GM21529 (cell line): ENCODE results near the gene DIRAS1.
"Not testable (repeated sequence)": the region's sequence is repeated elsewhere in the genome, so short reads cannot be mapped to it uniquely, and the experiment has no call there.

Experiments
- ATAC-seq: cut with Tn5 transposase; IDR thresholded peaks from one replicate; pipeline ENCODE4 v1.9.1; 2021; ENCODE audit not compliant: unreplicated experiment

The DIRAS1 gene

DNA sequence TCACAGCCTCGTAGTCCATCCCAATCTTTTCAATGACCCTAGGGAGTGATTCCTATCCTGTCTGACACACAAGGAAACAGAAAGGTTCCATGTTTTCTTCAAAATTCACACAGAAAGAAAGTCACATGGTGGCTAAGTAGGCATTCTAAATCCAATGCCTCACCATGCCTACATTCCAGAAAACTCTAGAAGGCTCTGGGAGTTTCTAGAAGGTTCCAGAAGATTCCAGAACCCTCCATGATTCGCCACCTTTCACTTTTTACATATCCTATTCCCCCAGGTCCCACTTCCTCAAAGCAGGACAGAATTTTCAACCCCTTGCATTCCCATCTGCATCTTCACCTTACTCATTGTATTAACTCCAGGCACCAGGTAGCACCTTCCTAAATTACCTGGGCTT is 41.7 kb downstream of the DIRAS1 start:
- ATAC-seq, result no peak

DNA sequence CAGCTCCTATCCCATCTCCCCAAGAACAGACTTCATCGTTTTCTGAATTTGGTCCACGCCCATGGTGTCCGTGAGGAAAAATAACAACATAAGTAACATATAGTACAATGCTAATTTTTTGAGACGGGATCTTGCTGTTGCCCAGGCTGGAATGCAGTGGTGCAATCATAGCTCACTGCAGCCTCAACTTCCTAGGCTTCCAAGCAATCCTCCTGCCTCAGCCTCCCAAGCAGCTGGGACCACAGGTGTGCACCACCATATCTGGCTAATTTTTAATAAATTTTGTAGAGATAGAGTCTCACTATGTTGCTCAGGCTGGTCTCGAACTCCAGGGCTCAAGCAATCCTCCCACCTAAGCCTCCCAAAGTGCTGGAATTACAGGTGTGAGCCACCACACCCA is 42.2 kb downstream of the DIRAS1 start:
- not testable (repeated sequence) for ATAC-seq

DNA sequence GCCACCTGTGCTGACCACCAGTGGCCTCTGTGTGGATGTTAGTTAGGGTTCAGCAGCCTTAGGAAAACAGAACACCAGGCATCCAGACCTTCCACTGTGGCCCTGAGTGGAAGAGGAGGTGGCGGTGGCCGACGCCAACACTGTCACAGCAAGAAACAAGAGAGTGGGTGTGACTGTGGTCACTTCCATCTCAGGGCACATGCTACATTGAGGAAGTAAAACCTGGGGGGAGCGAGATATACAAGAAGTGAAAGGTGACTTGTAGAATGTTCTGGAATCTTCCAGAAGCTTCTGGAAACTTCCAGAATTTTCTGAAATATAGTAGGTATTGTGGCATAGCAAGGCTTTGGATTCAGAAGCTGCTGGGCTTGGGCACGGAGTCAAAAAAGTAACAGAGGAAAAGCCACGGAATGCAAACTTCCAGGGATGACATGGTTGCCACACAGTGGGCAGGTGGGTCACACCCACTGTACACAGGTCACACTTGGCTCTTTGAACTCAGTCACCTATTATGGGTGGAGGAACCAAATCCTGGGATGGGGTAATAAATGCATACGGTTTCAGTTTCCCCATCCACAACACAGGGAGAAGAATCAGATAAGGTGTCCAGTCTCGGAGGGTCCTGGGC is 43.0 kb downstream of the DIRAS1 start:
- no peak for ATAC-seq

DNA sequence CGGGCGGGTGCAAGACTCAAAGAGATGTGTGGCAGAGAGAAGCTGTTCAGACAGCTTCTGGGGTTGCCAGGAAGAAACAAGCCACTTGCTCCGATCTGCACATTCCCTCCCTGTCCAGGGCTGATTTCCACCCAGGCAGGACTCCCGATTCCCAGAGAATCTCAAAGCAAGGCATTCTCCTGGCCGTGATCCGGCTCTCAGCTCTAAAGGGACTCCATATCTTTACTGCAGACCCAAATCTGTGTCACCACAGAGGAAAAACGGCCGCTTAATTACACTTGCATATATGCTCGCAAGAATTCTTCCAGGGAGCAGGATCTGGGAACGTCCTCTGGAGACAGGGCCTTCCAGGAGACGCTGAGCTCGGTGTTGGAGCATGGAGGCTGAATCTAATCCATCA is 44.3 kb downstream of the DIRAS1 start:
- no peak for ATAC-seq

DNA sequence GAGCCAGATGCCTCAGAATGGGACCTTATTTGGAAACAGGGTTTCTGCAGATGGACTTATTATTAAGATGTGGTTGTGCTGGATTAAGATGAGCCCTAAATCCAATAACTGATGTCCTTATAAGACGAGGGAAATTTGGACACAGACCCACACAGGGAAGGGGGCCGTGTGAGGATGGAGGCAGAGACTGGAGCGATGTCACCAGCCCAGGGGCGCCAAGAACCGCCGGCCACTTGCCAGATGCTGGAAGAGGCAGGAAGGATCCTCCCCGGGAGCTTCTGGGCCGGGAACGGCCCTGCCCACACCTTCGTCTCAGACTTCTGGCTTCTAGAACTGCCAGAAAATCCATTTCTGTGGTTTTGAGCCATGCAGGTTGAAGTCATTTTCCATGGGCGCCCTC is 45.3 kb downstream of the DIRAS1 start:
- ATAC-seq, result no peak

DNA sequence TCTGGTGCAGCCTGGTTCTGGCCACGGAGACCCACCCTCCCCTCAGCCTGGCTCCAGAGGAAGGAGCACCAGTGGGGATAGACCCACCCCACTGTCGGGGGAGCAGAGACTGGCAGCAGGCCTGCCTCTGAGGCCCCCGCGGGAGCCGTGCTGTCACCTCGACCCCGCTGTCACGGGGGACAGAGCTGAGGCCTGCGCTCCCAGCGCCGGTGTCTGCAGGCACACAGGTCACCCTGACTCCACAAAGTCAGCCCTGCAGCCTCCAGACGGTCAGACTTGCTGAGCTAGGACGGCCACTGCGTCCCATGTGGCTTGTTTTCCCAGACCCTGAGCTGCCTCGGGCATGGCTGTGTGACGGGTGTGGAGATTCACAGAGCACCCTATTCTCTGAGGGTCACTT is 51.0 kb downstream of the DIRAS1 start:
- ATAC-seq, result no peak

DNA sequence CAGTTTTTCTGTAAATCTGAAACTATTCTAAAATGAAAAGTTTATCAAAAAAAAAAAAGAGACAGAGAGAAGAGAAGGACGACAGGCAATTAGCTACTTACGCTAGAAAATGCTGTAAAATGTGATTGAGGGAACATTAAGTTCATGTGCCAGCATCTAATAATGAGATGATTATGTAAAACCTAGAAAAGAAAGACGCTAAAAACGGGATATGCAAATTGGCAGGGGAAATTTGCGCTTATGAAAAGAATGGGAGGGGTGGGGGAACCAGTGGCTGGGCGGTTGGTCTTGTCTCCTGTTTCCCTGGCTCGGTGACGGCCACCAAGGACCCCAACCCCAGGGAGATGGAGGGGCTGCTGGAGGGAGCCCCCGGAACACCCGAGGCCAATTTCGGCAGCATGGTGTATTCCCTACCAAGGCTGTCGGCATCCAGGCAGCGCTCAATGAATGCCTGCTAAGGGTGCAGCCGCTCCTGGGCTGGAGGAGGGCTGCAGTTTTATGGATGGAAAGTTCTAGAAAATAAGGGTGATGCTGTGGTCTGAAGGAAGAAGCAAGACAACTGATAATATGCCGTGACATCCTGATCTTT is 52.9 kb downstream of the DIRAS1 start:
- ATAC-seq, result no peak

DNA sequence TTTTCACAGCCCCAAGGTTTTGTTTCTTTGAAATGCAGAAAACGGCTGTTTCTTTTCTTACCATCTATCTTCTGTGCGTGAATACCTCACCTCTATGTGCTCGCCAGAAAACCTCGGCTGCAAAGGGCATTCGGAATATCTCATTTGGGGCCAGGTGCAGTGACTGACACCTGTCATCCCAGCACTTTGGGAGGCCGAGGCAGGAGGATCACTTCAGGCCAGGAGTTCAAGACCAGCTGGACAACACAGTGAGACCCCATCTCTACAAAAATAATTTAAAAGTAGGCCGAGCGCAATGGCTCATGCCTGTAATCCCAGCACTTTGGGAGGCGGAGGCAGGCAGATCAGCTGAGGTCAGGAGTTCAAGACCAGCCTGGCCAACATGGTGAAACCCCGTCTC is 53.8 kb downstream of the DIRAS1 start:
- not testable (repeated sequence) for ATAC-seq

DNA sequence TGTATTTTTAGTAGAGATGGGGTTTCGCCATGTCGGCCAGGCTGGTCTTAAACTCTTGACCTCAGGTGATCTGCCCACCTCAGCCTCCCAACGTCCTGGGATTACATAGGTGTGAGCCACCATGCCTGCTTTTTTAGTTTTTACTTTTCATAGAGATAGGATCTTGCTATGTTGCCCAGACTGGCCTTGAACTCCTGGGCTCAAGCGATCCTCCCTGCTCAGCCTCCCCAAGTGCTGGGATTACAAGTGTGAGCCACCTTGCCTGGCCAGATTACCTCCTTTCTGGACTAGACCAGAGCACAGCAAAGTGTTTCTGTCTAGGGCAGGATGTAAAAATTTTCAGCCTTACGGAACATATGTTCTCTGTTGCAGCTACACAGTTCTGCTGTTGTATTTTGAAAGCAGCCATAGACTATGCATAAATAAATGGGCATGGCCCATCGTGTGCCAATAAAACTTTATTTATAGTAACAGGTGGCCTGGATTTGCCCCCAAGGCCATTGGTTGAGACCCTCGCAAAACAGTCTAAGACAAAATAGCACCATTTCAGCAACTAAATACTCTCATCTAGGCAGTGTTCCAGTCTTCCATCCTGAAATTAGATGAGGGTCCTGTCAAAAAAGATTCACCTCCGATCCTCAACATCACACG is 54.7 kb downstream of the DIRAS1 start:
- no peak for ATAC-seq

DNA sequence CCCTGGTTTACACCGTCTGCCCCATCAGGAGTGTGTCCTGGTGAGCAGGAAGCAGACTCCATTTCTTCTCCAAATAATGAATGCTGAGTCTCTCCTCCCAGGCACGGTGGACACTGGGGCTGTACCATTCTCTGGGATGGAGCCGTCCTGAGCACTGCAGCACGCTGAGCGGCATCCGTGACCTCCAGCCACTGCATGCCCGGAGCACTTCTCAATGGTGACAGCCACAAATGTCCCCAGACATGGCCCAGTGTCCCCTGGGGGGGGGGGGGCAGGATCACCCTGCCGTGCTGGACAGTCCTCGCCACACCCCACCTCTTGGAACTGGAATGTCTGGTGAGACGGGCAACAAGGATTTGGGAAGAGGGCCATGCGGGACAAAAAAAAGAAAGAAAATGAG is 56.1 kb downstream of the DIRAS1 start:
- ATAC-seq, result no peak
